Smooth muscle cell (in vitro differentiated cells): ENCODE measurements around the gene DDX17. TPM values are rescaled to one million over a fixed set of nuclear protein-coding genes. Genes with fewer than 3 reads are reported as not detected.

ENCODE experiments used
- DNase-seq: peaks from one replicate; lab custom pipeline; 2025; ENCODE audit not compliant: unreplicated experiment; lab: John Stamatoyannopoulos, UW
- H2AFZ ChIP-seq: fragments of 200-600 bp; sonication (generic); 2 replicates; pipeline ENCODE4 v1.6.0; 2016; ENCODE audit warnings: antibody characterized with exemption, low read depth, mild to moderate bottlenecking
- H3F3A ChIP-seq: fragments of 200-600 bp; sonication (generic); 2 replicates; pipeline ENCODE4 v1.6.0; 2017; ENCODE audit warnings: antibody characterized with exemption, low read depth
- H3K27ac ChIP-seq: fragments of 200-600 bp; sonication (generic); 2 replicates; pipeline ENCODE4 v1.5.1; 2016; ENCODE audit warnings: low read depth, mild to moderate bottlenecking
- H3K27me3 ChIP-seq: fragments of 200-600 bp; sonication (generic); 2 replicates; pipeline ENCODE4 v1.6.1; 2016; ENCODE audit warnings: low read depth, mild to moderate bottlenecking
- H3K36me3 ChIP-seq: fragments of 200-600 bp; sonication (generic); 2 replicates; pipeline ENCODE4 v1.5.1; 2016; ENCODE audit warnings: low read depth
- H3K4me1 ChIP-seq: fragments of 200-600 bp; sonication (generic); 2 replicates; pipeline ENCODE4 v1.5.1; 2016; ENCODE audit warnings: low read depth
- H3K4me2 ChIP-seq: fragments of 200-600 bp; sonication (generic); 2 replicates; pipeline ENCODE4 v1.6.0; 2016; ENCODE audit warnings: mild to moderate bottlenecking
- H3K4me3 ChIP-seq: fragments of 200-600 bp; sonication (generic); 2 replicates; pipeline ENCODE4 v1.5.1; 2016; ENCODE audit warnings: mild to moderate bottlenecking
- H3K79me2 ChIP-seq: fragments of 200-600 bp; sonication (generic); 2 replicates; pipeline ENCODE4 v1.6.0; 2016; ENCODE audit warnings: low read depth, mild to moderate bottlenecking
- H3K9ac ChIP-seq: fragments of 200-600 bp; sonication (generic); 2 replicates; pipeline ENCODE4 v1.6.0; 2016; ENCODE audit warnings: low read depth
- H3K9me3 ChIP-seq: fragments of 200-600 bp; sonication (generic); replicated peaks from 2 replicates; pipeline ENCODE4 v1.5.1; 2016; ENCODE audit warnings: low read depth
- H4K20me1 ChIP-seq: fragments of 200-600 bp; sonication (generic); 2 replicates; pipeline ENCODE4 v1.6.0; 2016; ENCODE audit warnings: low read depth
- WGBS: methylation state at CpG from one replicate; pipeline ENCODE4 v1.1.7; 2016; ENCODE audit warnings: low lambda C conversion rate; 5-methylcytosine and 5-hydroxymethylcytosine counted together
- polyA plus RNA-seq: library from polyadenylated mRNA; unstranded; fragments of >200 nt; fragmentation: Nextera tagmentation; extraction: Ambion mirVana; gene quantifications from 2 replicates; pipeline ENCODE4 v1.2.1, GENCODE V29; 2016
- total RNA-seq: library from RNA; depleted of rRNA; stranded (reverse); fragments of >200 nt; gene quantifications from 2 replicates; pipeline ENCODE4 v1.2.3, GENCODE V29; 2014
- TF ChIP-seq, protein P1 (sequence below): fragments of 200-600 bp; sonication (generic); IDR thresholded peaks from 2 replicates; pipeline ENCODE4 v1.5.1; 2017; ENCODE audit warnings: borderline replicate concordance, mild to moderate bottlenecking, antibody characterized with exemption; ENCODE audit not compliant: insufficient read depth, poor library complexity, severe bottlenecking

DDX17 gene
- total and polyA plus RNA-seq, 2 experiments from 2014 or later: 11.5 to 182 TPM

DNA sequence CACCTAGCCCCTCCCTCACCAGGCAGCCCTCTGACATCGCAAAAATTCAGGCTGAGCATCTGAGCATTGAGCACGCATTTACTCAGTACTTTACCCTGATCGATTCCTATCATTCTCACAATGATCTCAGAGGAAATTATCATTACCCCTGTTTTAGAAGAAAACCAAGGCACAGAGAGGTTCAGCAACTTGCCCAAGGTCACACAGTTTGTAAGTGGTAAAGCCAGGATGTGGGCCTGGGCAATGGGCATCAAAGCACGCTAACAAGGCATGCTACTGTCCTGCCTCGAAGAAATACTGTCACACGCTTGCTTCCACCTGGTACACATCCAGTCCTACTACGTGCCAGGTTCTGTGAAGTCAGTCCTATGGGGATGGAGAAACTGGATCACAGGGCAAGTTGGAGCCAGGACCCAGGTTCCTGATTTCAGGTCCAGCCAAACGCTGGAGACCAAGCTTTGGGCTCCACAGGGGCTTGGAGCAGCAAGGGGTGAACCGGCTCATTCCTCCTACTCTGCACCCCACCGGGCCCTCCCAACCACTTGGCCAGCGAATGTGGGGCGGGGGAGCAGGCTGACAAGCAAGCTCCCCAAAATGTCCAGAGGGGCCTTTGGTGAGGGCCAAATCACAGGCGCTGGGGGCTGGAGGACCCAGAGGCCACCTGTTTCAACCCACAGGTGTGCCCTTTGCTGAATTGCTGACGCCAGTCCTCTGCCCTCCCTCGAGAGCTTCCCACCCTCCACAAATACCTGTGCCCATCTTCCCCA is 69.3 kb downstream of the DDX17 start:
- Histone ChIP-seq H2AFZ (no peak overlapping the region), H3F3A (no peaks in the 10 kb centered on the region), H3K79me2 (no peaks in the 10 kb centered on the region), H3K36me3 (no peaks in the 10 kb centered on the region), H3K27ac (no peak overlapping the region), H3K9ac (no peak overlapping the region), H3K4me1 (no peaks in the 10 kb centered on the region), H4K20me1 (no peaks in the 10 kb centered on the region), H3K4me2 (no peak overlapping the region), H3K27me3 (no peaks in the 10 kb centered on the region), H3K4me3 (no peak overlapping the region), H3K9me3 (no peaks in the 10 kb centered on the region)
- no peak for DNase-seq
- 95% methylated on average over 15 of the region's 15 CpGs for WGBS
- TF ChIP-seq, protein P1, sequence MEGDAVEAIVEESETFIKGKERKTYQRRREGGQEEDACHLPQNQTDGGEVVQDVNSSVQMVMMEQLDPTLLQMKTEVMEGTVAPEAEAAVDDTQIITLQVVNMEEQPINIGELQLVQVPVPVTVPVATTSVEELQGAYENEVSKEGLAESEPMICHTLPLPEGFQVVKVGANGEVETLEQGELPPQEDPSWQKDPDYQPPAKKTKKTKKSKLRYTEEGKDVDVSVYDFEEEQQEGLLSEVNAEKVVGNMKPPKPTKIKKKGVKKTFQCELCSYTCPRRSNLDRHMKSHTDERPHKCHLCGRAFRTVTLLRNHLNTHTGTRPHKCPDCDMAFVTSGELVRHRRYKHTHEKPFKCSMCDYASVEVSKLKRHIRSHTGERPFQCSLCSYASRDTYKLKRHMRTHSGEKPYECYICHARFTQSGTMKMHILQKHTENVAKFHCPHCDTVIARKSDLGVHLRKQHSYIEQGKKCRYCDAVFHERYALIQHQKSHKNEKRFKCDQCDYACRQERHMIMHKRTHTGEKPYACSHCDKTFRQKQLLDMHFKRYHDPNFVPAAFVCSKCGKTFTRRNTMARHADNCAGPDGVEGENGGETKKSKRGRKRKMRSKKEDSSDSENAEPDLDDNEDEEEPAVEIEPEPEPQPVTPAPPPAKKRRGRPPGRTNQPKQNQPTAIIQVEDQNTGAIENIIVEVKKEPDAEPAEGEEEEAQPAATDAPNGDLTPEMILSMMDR: no peak

DNA sequence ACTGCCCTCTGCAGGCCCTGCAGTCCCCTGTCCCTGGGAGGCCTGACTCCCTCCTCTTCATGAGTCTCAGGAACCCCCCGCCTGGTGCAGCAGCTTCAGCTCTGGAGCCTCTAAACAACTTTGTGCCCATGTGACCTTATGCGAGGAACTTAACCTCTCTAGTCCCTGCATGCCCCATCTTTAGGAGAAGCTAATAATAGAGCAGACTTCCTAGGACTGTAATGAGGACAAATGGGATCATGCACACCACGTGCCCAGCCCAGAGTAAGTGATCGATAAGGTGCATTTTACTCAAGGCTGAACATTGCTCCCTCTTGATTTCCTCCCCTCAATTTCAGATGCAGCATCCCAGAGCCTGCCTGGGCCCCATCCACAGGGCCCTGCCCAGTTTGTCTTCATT is 70.1 kb downstream of the DDX17 start:
- no peaks in the 10 kb centered on the region for H3K9me3 ChIP-seq
- no peaks in the 10 kb centered on the region for H3F3A ChIP-seq
- H3K4me1 ChIP-seq: no peaks in the 10 kb centered on the region
- no peak overlapping the region for H3K4me3 ChIP-seq
- H2AFZ ChIP-seq: no peak overlapping the region
- DNase-seq: no peak
- H3K36me3 ChIP-seq: no peaks in the 10 kb centered on the region
- WGBS: 76% methylated on average over 4 of the region's 4 CpGs
- TF ChIP-seq, protein P1: no peak
- no peak overlapping the region for H3K9ac ChIP-seq
- H4K20me1 ChIP-seq: no peaks in the 10 kb centered on the region
- H3K4me2 ChIP-seq: no peak overlapping the region
- H3K27ac ChIP-seq: no peak overlapping the region
- H3K27me3 ChIP-seq: no peaks in the 10 kb centered on the region
- no peaks in the 10 kb centered on the region for H3K79me2 ChIP-seq

DNA sequence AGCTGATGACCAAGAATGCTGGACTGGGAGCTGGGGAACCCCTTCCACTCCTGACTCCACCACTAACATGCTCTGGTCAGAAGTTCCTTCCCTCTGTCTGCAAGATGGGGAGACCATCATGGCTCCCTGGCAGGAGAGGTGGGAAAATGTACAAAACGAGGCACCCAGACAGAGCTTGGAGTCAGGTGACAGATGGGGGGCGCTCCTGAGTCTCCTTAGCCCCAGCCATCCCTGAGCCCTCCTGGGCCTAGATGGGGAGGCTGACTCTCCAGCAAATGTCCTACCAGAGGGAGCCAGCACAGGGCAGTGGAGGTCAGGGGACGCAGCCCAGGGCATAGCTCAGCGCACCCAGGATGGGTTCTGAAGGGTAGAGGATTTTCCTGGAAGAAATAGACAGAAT is 71.1 kb downstream of the DDX17 start:
- H2AFZ ChIP-seq: no peak overlapping the region
- H3K4me1 ChIP-seq: no peaks in the 10 kb centered on the region
- 67% methylated on average over 4 of the region's 4 CpGs for WGBS
- no peaks in the 10 kb centered on the region for H3F3A ChIP-seq
- no peaks in the 10 kb centered on the region for H3K27me3 ChIP-seq
- no peak overlapping the region for H3K9ac ChIP-seq
- H3K79me2 ChIP-seq: no peaks in the 10 kb centered on the region
- TF ChIP-seq, protein P1: no peak
- DNase-seq: no peak
- no peaks in the 10 kb centered on the region for H4K20me1 ChIP-seq
- H3K4me2 ChIP-seq: no peak overlapping the region
- no peaks in the 10 kb centered on the region for H3K9me3 ChIP-seq
- H3K36me3 ChIP-seq: no peaks in the 10 kb centered on the region
- H3K4me3 ChIP-seq: no peak overlapping the region
- H3K27ac ChIP-seq: no peak overlapping the region

DNA sequence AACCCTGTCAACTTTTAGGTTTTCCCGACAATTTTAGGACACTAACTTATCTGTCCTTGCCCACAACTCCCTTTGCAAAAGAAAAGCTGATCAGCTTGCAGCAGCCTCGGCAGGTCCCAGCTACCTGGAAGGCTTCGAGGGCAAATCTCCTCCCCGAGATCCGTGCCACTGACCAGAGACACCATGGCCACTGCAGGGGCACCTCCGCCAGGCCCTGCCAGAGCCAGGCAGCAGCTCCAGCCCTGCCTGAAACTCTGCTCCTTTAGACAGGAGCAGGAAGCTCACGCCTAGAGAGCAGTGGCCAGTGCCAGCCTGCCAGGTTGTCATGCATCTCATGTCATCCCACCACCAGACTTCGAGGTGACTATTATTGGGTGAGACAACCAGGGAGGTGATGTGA is 72.2 kb downstream of the DDX17 start:
- H3K27me3 ChIP-seq: no peaks in the 10 kb centered on the region
- no peaks in the 10 kb centered on the region for H3K4me1 ChIP-seq
- no peak overlapping the region for H3K9ac ChIP-seq
- 87% methylated on average over 8 of the region's 8 CpGs for WGBS
- H2AFZ ChIP-seq: no peak overlapping the region
- no peak overlapping the region for H3K4me3 ChIP-seq
- H3K36me3 ChIP-seq: no peaks in the 10 kb centered on the region
- no peaks in the 10 kb centered on the region for H3F3A ChIP-seq
- no peaks in the 10 kb centered on the region for H3K79me2 ChIP-seq
- H4K20me1 ChIP-seq: no peaks in the 10 kb centered on the region
- no peaks in the 10 kb centered on the region for H3K9me3 ChIP-seq
- DNase-seq: no peak
- H3K27ac ChIP-seq: no peak overlapping the region
- no peak overlapping the region for H3K4me2 ChIP-seq
- TF ChIP-seq, protein P1: no peak
